ENCODE measurements around the gene XIRP2.

- no peak for TF ChIP-seq GABPA (IDR thresholded peaks at IDR 0.05; ENCODE audit: borderline replicate concordance, insufficient read depth, low read length)
- no peak for TF ChIP-seq MAFK (IDR thresholded peaks at IDR 0.05; ENCODE audit: low read depth, low read length)
- no peak for TF ChIP-seq CHD2 (IDR thresholded peaks at IDR 0.05; ENCODE audit: low read length)
- no peak for TF ChIP-seq YY1 (IDR thresholded peaks at IDR 0.05; ENCODE audit: low read depth, low read length)
- no peak for TF ChIP-seq EP300 (IDR thresholded peaks at IDR 0.05; ENCODE audit: borderline replicate concordance in 1 of 2, low read depth in 2 of 2, low read length in 2 of 2)
- no peak for TF ChIP-seq HDAC6 (IDR thresholded peaks at IDR 0.05; ENCODE audit: low read depth, low read length)
- TF ChIP-seq ZNF274 (IDR thresholded peaks at IDR 0.05; ENCODE audit: borderline replicate concordance, extremely low read depth, low read length): no peak
- TF ChIP-seq SP1 (IDR thresholded peaks at IDR 0.05; ENCODE audit: low read depth, low read length): no peak
- TF ChIP-seq, protein P1, sequence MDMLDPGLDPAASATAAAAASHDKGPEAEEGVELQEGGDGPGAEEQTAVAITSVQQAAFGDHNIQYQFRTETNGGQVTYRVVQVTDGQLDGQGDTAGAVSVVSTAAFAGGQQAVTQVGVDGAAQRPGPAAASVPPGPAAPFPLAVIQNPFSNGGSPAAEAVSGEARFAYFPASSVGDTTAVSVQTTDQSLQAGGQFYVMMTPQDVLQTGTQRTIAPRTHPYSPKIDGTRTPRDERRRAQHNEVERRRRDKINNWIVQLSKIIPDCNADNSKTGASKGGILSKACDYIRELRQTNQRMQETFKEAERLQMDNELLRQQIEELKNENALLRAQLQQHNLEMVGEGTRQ (IDR thresholded peaks at IDR 0.05; ENCODE audit: low read length): no peak
- TF ChIP-seq, protein P2, sequence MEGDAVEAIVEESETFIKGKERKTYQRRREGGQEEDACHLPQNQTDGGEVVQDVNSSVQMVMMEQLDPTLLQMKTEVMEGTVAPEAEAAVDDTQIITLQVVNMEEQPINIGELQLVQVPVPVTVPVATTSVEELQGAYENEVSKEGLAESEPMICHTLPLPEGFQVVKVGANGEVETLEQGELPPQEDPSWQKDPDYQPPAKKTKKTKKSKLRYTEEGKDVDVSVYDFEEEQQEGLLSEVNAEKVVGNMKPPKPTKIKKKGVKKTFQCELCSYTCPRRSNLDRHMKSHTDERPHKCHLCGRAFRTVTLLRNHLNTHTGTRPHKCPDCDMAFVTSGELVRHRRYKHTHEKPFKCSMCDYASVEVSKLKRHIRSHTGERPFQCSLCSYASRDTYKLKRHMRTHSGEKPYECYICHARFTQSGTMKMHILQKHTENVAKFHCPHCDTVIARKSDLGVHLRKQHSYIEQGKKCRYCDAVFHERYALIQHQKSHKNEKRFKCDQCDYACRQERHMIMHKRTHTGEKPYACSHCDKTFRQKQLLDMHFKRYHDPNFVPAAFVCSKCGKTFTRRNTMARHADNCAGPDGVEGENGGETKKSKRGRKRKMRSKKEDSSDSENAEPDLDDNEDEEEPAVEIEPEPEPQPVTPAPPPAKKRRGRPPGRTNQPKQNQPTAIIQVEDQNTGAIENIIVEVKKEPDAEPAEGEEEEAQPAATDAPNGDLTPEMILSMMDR (IDR thresholded peaks at IDR 0.05; ENCODE audit: control extremely low read depth in 1 of 3, insufficient read depth in 1 of 3, low read depth in 1 of 3, low read length in 3 of 3): no peak
- TF ChIP-seq EZH2 (IDR thresholded peaks at IDR 0.05; ENCODE audit: low read depth, low read length, severe bottlenecking): no peak
These were observed 215.5 kb downstream of the XIRP2 start for GRCh38 chr2:167103757-167104133.

Measured in H1 (cell line).